Upper lobe of left lung (tissue), 6 donors: ENCODE data around the gene PCBD1. TPM values are rescaled to one million over a fixed set of nuclear protein-coding genes. Genes with fewer than 3 reads are reported as not detected.

ENCODE experiments used
- ATAC-seq, 2 donors: fragments of 200-7000 bp; cut with Tn5 transposase; one replicate each; pipeline ENCODE4 v1.9.1; 2022; ENCODE audit warnings: mild to moderate bottlenecking in 2 of 2, moderate library complexity in 2 of 2; ENCODE audit not compliant: low FRiP score in 2 of 2
- DNase-seq, 2 donors: peaks; one replicate each; pipeline ENCODE4 v3.0.0-alpha.2; 2019 to 2020
- H3K27ac ChIP-seq, 4 donors: fragments of 200-600 bp; sonication (generic); one replicate each; pipeline ENCODE4 v1.5.1; 2016 to 2019
- H3K27me3 ChIP-seq, 4 donors: fragments of 200-600 bp; sonication (generic); one replicate each; pipeline ENCODE4 v1.5.1; 2017 to 2019
- H3K36me3 ChIP-seq, 4 donors: fragments of 200-600 bp; sonication (generic); one replicate each; pipeline ENCODE4 v1.5.1; 2016 to 2019
- H3K4me1 ChIP-seq, 4 donors: fragments of 200-600 bp; sonication (generic); one replicate each; pipeline ENCODE4 v1.5.1; 2018 to 2019
- H3K4me3 ChIP-seq, 4 donors: fragments of 200-600 bp; sonication (generic); one replicate each; pipeline ENCODE4 v1.5.1; 2017 to 2019; ENCODE audit warnings: mild to moderate bottlenecking in 2 of 4, moderate library complexity in 1 of 4
- H3K9me3 ChIP-seq, 4 donors: fragments of 200-600 bp; sonication (generic); one replicate each; pipeline ENCODE4 v1.5.1; 2018 to 2019
- EP300 ChIP-seq, 4 donors: sonication (generic); formaldehyde crosslinking; IDR thresholded peaks; one replicate each; pipeline ENCODE4 v1.5.1; 2017; ENCODE audit warnings: antibody characterized with exemption in 4 of 4, control low read depth in 2 of 4
- POLR2A ChIP-seq, 4 donors: fragments of 450-650 bp; IDR thresholded peaks; one replicate each; pipeline ENCODE4 v1.5.1; 2016 to 2017; ENCODE audit warnings: antibody characterized with exemption in 4 of 4, mild to moderate bottlenecking in 2 of 4
- POLR2AphosphoS5 ChIP-seq, 2 donors: sonication (generic); formaldehyde crosslinking; IDR thresholded peaks; one replicate each; pipeline ENCODE4 v1.5.1; 2017; ENCODE audit warnings: antibody characterized with exemption in 2 of 2
- WGBS, 2 donors: methylation state at CpG; one replicate each; pipeline ENCODE4 v1.1.5; 2017 to 2018; 5-methylcytosine and 5-hydroxymethylcytosine counted together
- total RNA-seq, 6 donors: library from RNA; depleted of rRNA in 4 of 6; stranded (reverse); fragments of >200 nt in 4 of 6; gene quantifications; one replicate each; pipeline versions ENCODE4 v1.1.0 to v1.2.1, GENCODE V29; 2016 to 2021
- TF ChIP-seq, protein P1 (sequence below), 6 experiments: fragments of 450-650 bp in 4 of 6; fragments of 200-600 bp in 2 of 6; sonication (generic) in 2 of 6; IDR thresholded peaks; one replicate each; pipeline ENCODE4 v1.5.1; 2016 to 2019; ENCODE audit warnings: antibody characterized with exemption in 6 of 6
- donor health status: DM: no; HTN: no; CAD: no; lungs with moderate emphysema.
- donor health status: DM: no; HTN: yes; CAD: no; lungs with severe emphysema.

Gene PCBD1
- total RNA-seq, 6 donors from 2014 or later: 40.9 to 99.1 (median 71.9) TPM

GRCh38 chr10:70850097-70850496, 38.3 kb downstream of the PCBD1 start:
- Histone ChIP-seq H3K4me1 (no peaks in the 10 kb centered on the region), H3K27ac (no peak overlapping the region), H3K9me3 (no peaks in the 10 kb centered on the region), H3K27me3 (no peaks in the 10 kb centered on the region), H3K36me3 (peaks cover 0 to 56% (median 5%) of the 10 kb centered on the region in 4 donors), H3K4me3 (no peak overlapping the region)
- ATAC-seq (no peak), DNase-seq (no peak)
- TF ChIP-seq POLR2A (IDR thresholded peaks at IDR 0.05) (no peak), EP300 (IDR thresholded peaks at IDR 0.05) (no peak), POLR2AphosphoS5 (IDR thresholded peaks at IDR 0.05) (no peak)
- TF ChIP-seq, protein P1, sequence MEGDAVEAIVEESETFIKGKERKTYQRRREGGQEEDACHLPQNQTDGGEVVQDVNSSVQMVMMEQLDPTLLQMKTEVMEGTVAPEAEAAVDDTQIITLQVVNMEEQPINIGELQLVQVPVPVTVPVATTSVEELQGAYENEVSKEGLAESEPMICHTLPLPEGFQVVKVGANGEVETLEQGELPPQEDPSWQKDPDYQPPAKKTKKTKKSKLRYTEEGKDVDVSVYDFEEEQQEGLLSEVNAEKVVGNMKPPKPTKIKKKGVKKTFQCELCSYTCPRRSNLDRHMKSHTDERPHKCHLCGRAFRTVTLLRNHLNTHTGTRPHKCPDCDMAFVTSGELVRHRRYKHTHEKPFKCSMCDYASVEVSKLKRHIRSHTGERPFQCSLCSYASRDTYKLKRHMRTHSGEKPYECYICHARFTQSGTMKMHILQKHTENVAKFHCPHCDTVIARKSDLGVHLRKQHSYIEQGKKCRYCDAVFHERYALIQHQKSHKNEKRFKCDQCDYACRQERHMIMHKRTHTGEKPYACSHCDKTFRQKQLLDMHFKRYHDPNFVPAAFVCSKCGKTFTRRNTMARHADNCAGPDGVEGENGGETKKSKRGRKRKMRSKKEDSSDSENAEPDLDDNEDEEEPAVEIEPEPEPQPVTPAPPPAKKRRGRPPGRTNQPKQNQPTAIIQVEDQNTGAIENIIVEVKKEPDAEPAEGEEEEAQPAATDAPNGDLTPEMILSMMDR (IDR thresholded peaks at IDR 0.05): no peak
- 88 to 93% methylated on average over 3 of the region's 3 CpGs for WGBS, 2 donors

DNA sequence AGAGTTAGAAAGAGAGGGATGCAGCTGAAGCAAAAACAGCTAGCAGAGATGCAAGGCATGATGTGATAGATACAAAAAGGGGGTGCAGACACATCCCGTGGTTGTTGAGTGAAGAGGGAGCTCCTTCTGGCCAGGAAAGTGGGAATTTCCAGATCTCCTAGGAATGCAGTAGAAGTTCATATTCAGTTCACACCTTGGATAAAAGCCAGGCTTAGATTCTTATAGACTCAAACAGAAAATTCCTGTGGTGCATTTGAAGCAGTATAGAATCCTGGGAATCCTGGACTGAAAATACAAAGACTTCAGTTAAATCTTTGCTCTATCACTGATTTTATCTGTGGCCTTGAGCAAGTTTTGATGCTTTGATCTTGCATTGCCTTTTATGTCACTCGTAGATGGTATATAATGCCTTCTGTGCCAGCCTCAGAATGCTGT, 38.8 kb downstream of the PCBD1 start:
- H3K4me1 ChIP-seq: peaks cover 0 to under 1% (median 0%) of the 10 kb centered on the region in 4 donors
- H3K27ac ChIP-seq: no peak overlapping the region
- DNase-seq (no peak), ATAC-seq (no peak)
- TF ChIP-seq, protein P1 (IDR thresholded peaks at IDR 0.05): no peak
- TF ChIP-seq EP300 (IDR thresholded peaks at IDR 0.05): no peak
- no peak for TF ChIP-seq POLR2AphosphoS5 (IDR thresholded peaks at IDR 0.05)
- no peak for TF ChIP-seq POLR2A (IDR thresholded peaks at IDR 0.05)
- H3K4me3 ChIP-seq: no peak overlapping the region
- no peaks in the 10 kb centered on the region for H3K9me3 ChIP-seq
- no peaks in the 10 kb centered on the region for H3K27me3 ChIP-seq
- 49 to 64% methylated on average over 2 of the region's 2 CpGs for WGBS, 2 donors
- peaks cover 0 to 56% (median 4%) of the 10 kb centered on the region in 4 donors for H3K36me3 ChIP-seq

DNA sequence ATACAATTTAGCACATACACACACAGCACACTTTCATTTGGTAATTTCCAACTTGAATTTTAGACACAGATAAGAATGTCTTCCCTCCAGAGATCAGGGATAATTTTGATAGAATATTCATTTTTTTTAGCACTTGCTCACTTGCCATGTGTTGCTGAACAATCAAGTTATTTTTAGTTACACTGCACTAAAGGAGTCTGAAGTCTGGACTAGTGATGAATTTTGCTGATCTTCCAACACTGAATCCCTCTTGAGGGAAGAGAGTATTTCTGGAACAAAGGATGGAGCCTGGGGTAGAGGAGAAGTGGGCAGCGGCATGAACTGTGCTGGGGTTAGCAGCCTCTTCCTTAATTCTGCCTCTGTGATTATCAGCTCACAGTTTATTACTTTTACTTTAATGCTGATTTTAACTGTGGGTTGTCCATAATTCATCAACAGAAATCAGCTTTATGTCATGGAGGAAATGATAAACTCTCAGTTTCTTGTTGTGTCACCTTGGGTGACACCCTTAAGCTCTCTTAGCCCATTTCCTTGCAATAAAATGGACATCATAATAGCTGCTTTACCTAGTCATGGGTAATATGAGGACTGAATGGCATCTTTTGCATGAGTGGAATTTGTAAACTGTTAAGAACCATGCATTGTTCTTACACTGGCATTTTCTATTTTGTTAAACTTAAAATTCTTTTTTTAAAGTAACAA, 40.6 kb downstream of the PCBD1 start:
- DNase-seq: no peak
- Histone ChIP-seq H3K4me1 (peaks cover 0 to 9% (median 5%) of the 10 kb centered on the region in 4 donors), H3K27me3 (no peaks in the 10 kb centered on the region), H3K27ac (no peak overlapping the region), H3K9me3 (no peaks in the 10 kb centered on the region), H3K4me3 (no peak overlapping the region), H3K36me3 (peaks cover 0 to 44% (median 2%) of the 10 kb centered on the region in 4 donors)
- TF ChIP-seq POLR2AphosphoS5 (IDR thresholded peaks at IDR 0.05): no peak
- no peak for TF ChIP-seq POLR2A (IDR thresholded peaks at IDR 0.05)
- TF ChIP-seq EP300 (IDR thresholded peaks at IDR 0.05): no peak
- TF ChIP-seq, protein P1 (IDR thresholded peaks at IDR 0.05): no peak
- no peak for ATAC-seq
- WGBS, 2 donors: 86 to 91% methylated on average over 1 of the region's 1 CpG

- DNase-seq (no peak), ATAC-seq (no peak)
- H3K36me3 ChIP-seq: peaks cover 0 to 39% (median 2%) of the 10 kb centered on the region in 4 donors
- H3K4me3 ChIP-seq: no peak overlapping the region
- H3K9me3 ChIP-seq: no peaks in the 10 kb centered on the region
- TF ChIP-seq, protein P1 (IDR thresholded peaks at IDR 0.05): no peak
- TF ChIP-seq POLR2AphosphoS5 (IDR thresholded peaks at IDR 0.05): no peak
- no peak for TF ChIP-seq POLR2A (IDR thresholded peaks at IDR 0.05)
- no peak for TF ChIP-seq EP300 (IDR thresholded peaks at IDR 0.05)
- no peak overlapping the region for H3K27ac ChIP-seq
- no peaks in the 10 kb centered on the region for H3K27me3 ChIP-seq
- peaks cover 0 to 9% (median 5%) of the 10 kb centered on the region in 4 donors for H3K4me1 ChIP-seq
- 79 to 88% methylated on average over 2 of the region's 2 CpGs for WGBS, 2 donors
These were observed 41.6 kb downstream of the PCBD1 start for GRCh38 chr10:70846795-70847194.

GRCh38 chr10:70845816-70846215, 42.5 kb downstream of the PCBD1 start:
- H3K9me3 ChIP-seq: no peaks in the 10 kb centered on the region
- peaks cover 0 to 9% (median 5%) of the 10 kb centered on the region in 4 donors for H3K4me1 ChIP-seq
- 78 to 79% methylated on average over 1 of the region's 1 CpG for WGBS, 2 donors
- no peak overlapping the region for H3K4me3 ChIP-seq
- peaks cover 0 to 31% (median 2%) of the 10 kb centered on the region in 4 donors for H3K36me3 ChIP-seq
- TF ChIP-seq EP300 (IDR thresholded peaks at IDR 0.05): no peak
- TF ChIP-seq, protein P1 (IDR thresholded peaks at IDR 0.05): no peak
- TF ChIP-seq POLR2AphosphoS5 (IDR thresholded peaks at IDR 0.05): no peak
- TF ChIP-seq POLR2A (IDR thresholded peaks at IDR 0.05): no peak
- no peaks in the 10 kb centered on the region for H3K27me3 ChIP-seq
- H3K27ac ChIP-seq: no peak overlapping the region
- DNase-seq (no peak), ATAC-seq (no peak)
